Endothelial cell of umbilical vein (primary cell): ENCODE results near the gene SNCAIP. TPM values are rescaled to one million over a fixed set of nuclear protein-coding genes. Genes with fewer than 3 reads are reported as not detected.

Source experiments
- BruUV-seq: library from RNA; stranded (reverse); fragments of 400-500 nt; replicated peaks from 2 replicates; lab custom pipeline; 2021; lab: Mats Ljungman, UMichigan
- CTCF ChIA-PET: fragments of 300-600, 350-600 bp; sonication (Branson Sonifier 250); formaldehyde crosslinking; loops from one replicate; lab custom pipeline; 2021; ENCODE audit warnings: antibody characterized with exemption, inconsistent platforms; lab: Charles Lee
- POLR2A ChIA-PET: fragments of 300-600, 350-600 bp; sonication (Branson Sonifier 250); formaldehyde crosslinking; loops from one replicate; lab custom pipeline; 2021; ENCODE audit warnings: antibody characterized with exemption, inconsistent platforms; lab: Charles Lee
- DNase-seq: peaks from one replicate; pipeline ENCODE4 v3.0.0-alpha.2; 2011; ENCODE audit warnings: low read depth, low spot score
- FAIRE-seq: peaks from 2 replicates; lab custom pipeline; 2011; peaks lifted over from hg19 to GRCh38; lab: Jason Lieb, UNC
- H2AFZ ChIP-seq: 2 replicates; pipeline ENCODE4 v1.6.0; 2012; ENCODE audit warnings: low read depth, low read length, control low read depth, inconsistent platforms
- H3K27ac ChIP-seq: 2 replicates; pipeline ENCODE4 v1.5.1; 2011; ENCODE audit warnings: low read depth, mild to moderate bottlenecking, control low read depth, low read length, moderate library complexity; ENCODE audit not compliant: insufficient read depth
- H3K27me3 ChIP-seq, 2 experiments: 2 replicates each; pipeline versions ENCODE4 v1.6.0 to v1.6.1; 2011; ENCODE audit warnings: low read length in 2 of 2, mixed read lengths in 1 of 2; ENCODE audit not compliant: control insufficient read depth in 2 of 2, insufficient read depth in 2 of 2
- H3K36me3 ChIP-seq, 2 experiments: 2 replicates in 1 of 2; 3 replicates in 1 of 2; pipeline ENCODE4 v1.5.1; 2011; ENCODE audit warnings: low read length in 2 of 2, mild to moderate bottlenecking in 1 of 2, moderate library complexity in 1 of 2; ENCODE audit not compliant: control insufficient read depth in 2 of 2, insufficient read depth in 2 of 2; ENCODE audit errors: extremely low read depth in 1 of 2
- H3K4me1 ChIP-seq: 3 replicates; pipeline ENCODE4 v1.5.1; 2011; ENCODE audit warnings: mild to moderate bottlenecking, low read length; ENCODE audit not compliant: control insufficient read depth, insufficient read depth; ENCODE audit errors: extremely low read depth
- H3K4me2 ChIP-seq: 2 replicates; pipeline ENCODE4 v1.6.1; 2011; ENCODE audit warnings: low read length, control low read depth, mixed read lengths; ENCODE audit not compliant: insufficient read depth
- H3K4me3 ChIP-seq, 3 experiments: fragments of 200-600 bp in 1 of 3; sonication (generic), shearing (Covaris generic) in 1 of 3; replicated peaks in 1 of 3; 2 replicates each; pipeline ENCODE4 v1.5.1; 2011 to 2016; ENCODE audit warnings: control low read depth in 3 of 3, low read length in 3 of 3, mild to moderate bottlenecking in 2 of 3, inconsistent platforms in 1 of 3, low read depth in 1 of 3, moderate library complexity in 1 of 3; ENCODE audit not compliant: insufficient read depth in 1 of 3
- H3K79me2 ChIP-seq: 2 replicates; pipeline ENCODE4 v1.6.0; 2012; ENCODE audit warnings: low read length, inconsistent platforms; ENCODE audit not compliant: control insufficient read depth, insufficient read depth
- H3K9ac ChIP-seq: replicated peaks from 2 replicates; pipeline ENCODE3; 2011; ENCODE audit warnings: low read length, control low read depth; ENCODE audit not compliant: insufficient read depth; ENCODE audit errors: extremely low read depth
- H3K9me1 ChIP-seq: replicated peaks from 3 replicates; pipeline ENCODE4 v1.6.0; 2011; ENCODE audit warnings: mild to moderate bottlenecking, low read length; ENCODE audit not compliant: control insufficient read depth, insufficient read depth; ENCODE audit errors: extremely low read depth
- H3K9me3 ChIP-seq: replicated peaks from 2 replicates; pipeline ENCODE4 v1.5.1; 2012; ENCODE audit warnings: low read length, inconsistent platforms; ENCODE audit not compliant: control insufficient read depth, insufficient read depth
- H4K20me1 ChIP-seq: replicated peaks from 2 replicates; pipeline ENCODE3; 2011; ENCODE audit warnings: mild to moderate bottlenecking, low read length; ENCODE audit not compliant: control insufficient read depth, insufficient read depth; ENCODE audit errors: extremely low read depth
- CTCF ChIP-seq, 2 donors: IDR thresholded peaks; 1 replicate in 1 of 2; 2 replicates in 1 of 2; pipeline ENCODE4 v1.5.1; 2011; ENCODE audit warnings: low read length in 2 of 2, mild to moderate bottlenecking in 2 of 2, moderate library complexity in 2 of 2, control low read depth in 1 of 2, inconsistent platforms in 1 of 2, low read depth in 1 of 2; ENCODE audit not compliant: insufficient read depth in 1 of 2; ENCODE audit errors: extremely low read depth in 1 of 2
- FOS ChIP-seq: IDR thresholded peaks from 2 replicates; pipeline ENCODE4 v1.6.1; 2011; ENCODE audit warnings: mild to moderate bottlenecking, low read length, moderate library complexity, borderline replicate concordance; ENCODE audit not compliant: insufficient read depth
- GATA2 ChIP-seq: IDR thresholded peaks from 2 replicates; pipeline ENCODE4 v1.7.0; 2011; ENCODE audit warnings: low read depth, mild to moderate bottlenecking, moderate library complexity, mixed read lengths, low read length; ENCODE audit not compliant: insufficient read length, insufficient read depth
- JUN ChIP-seq: IDR thresholded peaks from 2 replicates; pipeline ENCODE4 v1.6.1; 2011; ENCODE audit warnings: borderline replicate concordance, low read depth; ENCODE audit not compliant: insufficient read length, insufficient read depth
- MAX ChIP-seq: IDR thresholded peaks from 2 replicates; pipeline ENCODE4 v1.6.1; 2011; ENCODE audit not compliant: insufficient read depth, insufficient read length
- MYC ChIP-seq: IDR thresholded peaks from one replicate; pipeline ENCODE4 v1.6.1; 2011; ENCODE audit warnings: mild to moderate bottlenecking, low read depth, low read length
- POLR2AphosphoS5 ChIP-seq: IDR thresholded peaks from 2 replicates; pipeline ENCODE4 v1.6.1; 2012; ENCODE audit warnings: low read depth, mild to moderate bottlenecking, control low read depth, low read length, moderate library complexity; ENCODE audit not compliant: insufficient read depth
- dilution Hi-C: fragments of 300-500 bp; cut with MboI; formaldehyde crosslinking; loops from one replicate; pipeline ENCODE4 v1.15.0; 2019; ENCODE audit warnings: low sequenced_read_pairs; ENCODE audit not compliant: extremely low pct_ligation_motif_present
- intact Hi-C: fragments of 100-400 bp; cut with micrococcal nuclease; formaldehyde crosslinking; loops from one replicate; pipeline ENCODE4 v1.10.0; 2022
- polyA plus RNA-seq, 4 experiments: library from polyadenylated mRNA; depleted of rRNA in 3 of 4; stranded (reverse) in 3 of 4; unstranded in 1 of 4; fragments of >200 nt; gene quantifications; 2 replicates each; pipeline versions ENCODE4 v1.2.1 to v1.2.3, GENCODE V29; 2011 to 2012; ENCODE audit warnings: missing spikeins in 1 of 4
- total RNA-seq: library from RNA; stranded (reverse); gene quantifications from 2 replicates; pipeline ENCODE4 v1.2.3, GENCODE V29; 2021

Gene SNCAIP
- total and polyA plus RNA-seq, 2 donors (not counting 3 experiments of a cell fraction or from before 2014, with no cell fraction given): 13.1 to 42.0 TPM

GRCh38 chr5:122471752-122472061 lies 159.7 kb downstream of the SNCAIP start:
- no peak overlapping the region for H3K4me3 ChIP-seq
- dilution Hi-C loops (no loop called here), intact Hi-C loops (no loop called here)
- H3K9ac ChIP-seq: no peak overlapping the region
- H3K9me3 ChIP-seq: no peaks in the 10 kb centered on the region
- BruUV-seq: no TSS peak
- H3K4me1 ChIP-seq: no peaks in the 10 kb centered on the region
- H3K79me2 ChIP-seq: no peaks in the 10 kb centered on the region
- H3K36me3 ChIP-seq: no peaks in the 10 kb centered on the region
- TF ChIP-seq FOS (no peak), GATA2 (no peak), CTCF (IDR thresholded peaks at IDR 0.05; ENCODE audit: extremely low read depth in 1 of 2, insufficient read depth in 1 of 2, low read depth in 1 of 2, low read length in 2 of 2) (no peak), POLR2AphosphoS5 (no peak), JUN (no peak), MYC (no peak), MAX (no peak)
- no peak for FAIRE-seq
- ChIA-PET POLR2A (no interaction called here), CTCF (no interaction called here)
- H3K4me2 ChIP-seq: no peak overlapping the region
- no peaks in the 10 kb centered on the region for H4K20me1 ChIP-seq
- no peak for DNase-seq
- no peaks in the 10 kb centered on the region for H3K27me3 ChIP-seq
- H3K9me1 ChIP-seq: no peaks in the 10 kb centered on the region
- no peak overlapping the region for H3K27ac ChIP-seq
- H2AFZ ChIP-seq: no peak overlapping the region
